GM10266 (cell line): Measurements from ENCODE around the gene TULP3.

Experiments used
- DNase-seq: peaks from one replicate; pipeline ENCODE4 v3.0.0; 2012; ENCODE audit errors: extremely low spot score
- TF ChIP-seq, protein P1 (sequence below): IDR thresholded peaks from 2 replicates; pipeline ENCODE4 v1.5.1; 2012; ENCODE audit warnings: mild to moderate bottlenecking, low read depth; ENCODE audit not compliant: control insufficient read depth, insufficient read depth; ENCODE audit errors: missing control alignments

Gene TULP3

DNA sequence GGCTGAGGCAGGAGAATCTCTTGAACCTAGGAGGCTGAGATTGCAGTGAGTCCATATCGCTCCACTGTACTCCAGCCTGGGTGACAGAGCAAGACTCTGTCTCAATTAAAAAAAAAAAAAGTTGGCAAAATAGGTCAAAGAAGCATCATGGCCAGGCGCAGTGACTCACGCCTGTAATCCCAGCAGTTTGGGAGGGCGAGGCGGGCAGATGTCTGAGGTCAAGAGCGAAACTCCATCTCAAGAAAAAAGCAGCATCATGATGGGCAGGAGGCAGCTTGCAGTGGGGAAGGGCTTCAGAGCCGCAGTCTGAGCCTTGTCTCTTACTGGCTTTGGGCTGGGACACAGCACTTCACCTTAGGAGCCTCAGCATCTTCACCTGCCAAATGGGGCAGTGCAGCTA lies 89.9 kb downstream of the TULP3 start:
- TF ChIP-seq, protein P1, sequence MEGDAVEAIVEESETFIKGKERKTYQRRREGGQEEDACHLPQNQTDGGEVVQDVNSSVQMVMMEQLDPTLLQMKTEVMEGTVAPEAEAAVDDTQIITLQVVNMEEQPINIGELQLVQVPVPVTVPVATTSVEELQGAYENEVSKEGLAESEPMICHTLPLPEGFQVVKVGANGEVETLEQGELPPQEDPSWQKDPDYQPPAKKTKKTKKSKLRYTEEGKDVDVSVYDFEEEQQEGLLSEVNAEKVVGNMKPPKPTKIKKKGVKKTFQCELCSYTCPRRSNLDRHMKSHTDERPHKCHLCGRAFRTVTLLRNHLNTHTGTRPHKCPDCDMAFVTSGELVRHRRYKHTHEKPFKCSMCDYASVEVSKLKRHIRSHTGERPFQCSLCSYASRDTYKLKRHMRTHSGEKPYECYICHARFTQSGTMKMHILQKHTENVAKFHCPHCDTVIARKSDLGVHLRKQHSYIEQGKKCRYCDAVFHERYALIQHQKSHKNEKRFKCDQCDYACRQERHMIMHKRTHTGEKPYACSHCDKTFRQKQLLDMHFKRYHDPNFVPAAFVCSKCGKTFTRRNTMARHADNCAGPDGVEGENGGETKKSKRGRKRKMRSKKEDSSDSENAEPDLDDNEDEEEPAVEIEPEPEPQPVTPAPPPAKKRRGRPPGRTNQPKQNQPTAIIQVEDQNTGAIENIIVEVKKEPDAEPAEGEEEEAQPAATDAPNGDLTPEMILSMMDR: no peak
- DNase-seq: no peak

DNA sequence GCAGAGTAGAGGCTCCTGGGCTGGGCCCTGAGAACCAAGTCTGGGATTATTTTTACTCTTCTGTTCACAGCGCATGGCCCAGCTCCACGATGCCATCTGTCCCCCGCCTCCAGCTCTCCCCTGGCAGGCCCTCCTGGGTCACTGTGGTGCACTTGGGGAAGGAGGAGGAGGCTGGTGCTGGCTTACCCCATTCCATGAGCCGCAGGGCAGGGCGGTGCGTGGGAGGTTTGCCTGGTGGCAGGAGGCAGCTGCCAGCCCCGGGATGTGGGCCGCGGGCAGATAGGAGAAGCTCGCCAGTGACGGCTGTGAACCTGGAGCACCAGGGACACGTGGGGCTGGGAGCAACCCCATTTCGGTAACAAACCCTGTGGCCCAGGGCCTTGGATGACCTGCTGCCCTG lies 91.7 kb downstream of the TULP3 start:
- DNase-seq: no peak
- TF ChIP-seq, protein P1: no peak

DNA sequence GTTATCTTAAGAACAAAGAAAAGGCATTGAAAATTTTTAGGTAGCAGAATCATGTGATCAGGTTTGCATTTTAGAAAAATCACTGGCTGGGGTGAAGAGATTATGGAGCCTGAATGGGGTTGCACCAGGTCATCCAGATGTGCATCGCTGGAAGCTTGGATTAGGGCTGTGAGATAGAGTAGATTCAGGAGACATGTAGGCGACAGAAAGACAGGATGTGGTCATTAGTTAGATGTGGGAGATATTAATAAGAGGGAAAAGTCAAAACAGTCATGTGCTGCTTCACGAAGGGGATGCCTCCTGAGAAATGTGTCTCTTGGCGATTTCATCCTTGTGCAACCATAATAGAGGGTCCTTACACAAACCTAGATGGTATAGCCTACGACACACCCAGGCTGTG lies 93.6 kb downstream of the TULP3 start:
- TF ChIP-seq, protein P1: no peak
- DNase-seq: no peak

DNA sequence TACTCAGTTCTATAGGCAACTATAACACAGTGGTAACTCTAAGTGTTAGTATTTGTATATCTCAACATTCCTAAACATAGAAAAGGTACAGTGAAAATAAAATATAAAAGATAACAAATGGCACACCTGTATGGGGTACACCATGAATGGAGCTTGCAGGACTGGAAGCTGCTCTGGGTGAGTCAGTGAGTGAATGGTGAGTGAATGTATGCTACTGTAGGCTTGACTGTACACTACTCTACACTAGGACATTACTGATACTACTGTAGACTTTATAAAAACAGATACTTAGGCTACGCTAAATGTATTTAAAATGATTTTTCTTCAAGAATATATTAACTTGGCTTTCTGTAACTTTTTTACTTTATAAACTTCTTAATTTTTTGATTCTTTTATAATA lies 94.0 kb downstream of the TULP3 start:
- DNase-seq: no peak
- TF ChIP-seq, protein P1: no peak

DNA sequence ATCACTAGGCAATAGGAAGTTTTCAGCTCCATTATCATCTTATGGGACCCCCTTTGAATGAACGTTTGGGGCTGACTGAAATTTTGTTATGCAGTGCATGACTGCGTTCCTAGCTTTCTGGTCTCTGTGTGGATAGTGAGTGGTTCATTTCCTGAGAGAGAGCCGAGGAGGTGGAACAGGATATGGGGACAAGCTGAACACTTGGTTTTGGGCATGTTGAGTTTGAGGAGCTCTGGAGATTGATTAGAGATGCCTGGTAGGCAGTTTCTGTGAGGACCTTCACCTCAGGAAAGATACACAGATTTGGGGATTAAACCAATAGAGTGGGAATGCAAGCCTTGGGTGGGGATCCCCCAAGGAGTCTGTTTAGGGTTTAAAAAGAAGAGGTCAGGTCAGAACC lies 96.2 kb downstream of the TULP3 start:
- TF ChIP-seq, protein P1: no peak
- DNase-seq: no peak

DNA sequence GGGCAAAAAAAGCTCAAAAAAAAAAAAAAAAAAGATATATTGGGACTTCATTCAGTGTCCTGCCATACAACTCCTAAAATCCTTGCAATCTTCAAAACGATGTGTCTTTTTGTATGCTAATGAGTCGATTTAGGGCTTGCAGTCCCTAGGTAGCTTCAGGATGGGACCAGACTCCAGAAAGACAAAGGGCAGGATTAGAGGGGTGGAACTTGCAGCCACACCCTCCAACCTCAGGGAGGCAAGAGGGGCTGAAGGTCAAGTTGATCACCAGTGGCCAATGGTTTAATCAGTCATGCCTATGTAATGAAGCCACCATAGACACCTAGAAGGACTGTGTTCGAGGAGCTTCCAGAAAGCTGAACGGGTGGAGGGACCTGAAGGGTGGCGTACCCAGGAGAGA lies 97.8 kb downstream of the TULP3 start:
- DNase-seq: no peak
- TF ChIP-seq, protein P1: no peak
